GM12801 (cell line): ENCODE measurements around the gene CRACR2A.

Experiments used
- CTCF ChIP-seq: IDR thresholded peaks from one replicate; pipeline ENCODE4 v1.5.1; 2011; ENCODE audit warnings: control low read depth; ENCODE audit not compliant: insufficient read length; ENCODE audit errors: extremely low read depth

CRACR2A gene

GRCh38 chr12:3750616-3751015 lies 2.3 kb downstream of the CRACR2A start:
- no peak for TF ChIP-seq CTCF

GRCh38 chr12:3748620-3749019 lies 4.3 kb downstream of the CRACR2A start:
- no peak for TF ChIP-seq CTCF

- TF ChIP-seq CTCF = no peak
Observed at GRCh38 chr12:3747976-3748619, 4.8 kb downstream of the CRACR2A start.

GRCh38 chr12:3747543-3747942 lies 5.4 kb downstream of the CRACR2A start:
- TF ChIP-seq CTCF = no peak

GRCh38 chr12:3746758-3747157 lies 6.2 kb downstream of the CRACR2A start:
- no peak for TF ChIP-seq CTCF

GRCh38 chr12:3745152-3745551 lies 7.8 kb downstream of the CRACR2A start:
- TF ChIP-seq CTCF = no peak

- no peak for TF ChIP-seq CTCF
Observed at GRCh38 chr12:3744229-3744901, 8.5 kb downstream of the CRACR2A start.

GRCh38 chr12:3743803-3744202 lies 9.1 kb downstream of the CRACR2A start:
- TF ChIP-seq CTCF = no peak
